IPS-15b (cell line): ENCODE results near the gene BTNL3.
"Not testable (repeated sequence)": the region's sequence is repeated elsewhere in the genome, so short reads cannot be mapped to it uniquely, and the experiment has no call there.

Experiments
- H3K27me3 ChIP-seq: one replicate; pipeline ENCODE4 v1.6.1; 2013; ENCODE audit warnings: low read length; ENCODE audit not compliant: control insufficient read depth, insufficient read depth
- H3K36me3 ChIP-seq: one replicate; pipeline ENCODE4 v1.6.1; 2013; ENCODE audit warnings: low read length; ENCODE audit not compliant: control insufficient read depth, insufficient read depth
- H3K4me1 ChIP-seq: one replicate; pipeline ENCODE4 v1.6.1; 2013; ENCODE audit warnings: mild to moderate bottlenecking, low read length; ENCODE audit not compliant: control insufficient read depth, insufficient read depth
- H3K4me3 ChIP-seq: one replicate; pipeline ENCODE4 v1.5.1; 2013; ENCODE audit warnings: low read depth, low read length
- H3K9ac ChIP-seq: one replicate; pipeline ENCODE4 v1.6.1; 2013; ENCODE audit warnings: low read depth, mild to moderate bottlenecking, low read length
- H3K9me3 ChIP-seq: one replicate; pipeline ENCODE4 v1.6.1; 2013; ENCODE audit warnings: mild to moderate bottlenecking, low read length; ENCODE audit not compliant: control insufficient read depth, insufficient read depth

BTNL3 gene

GRCh38 chr5:181043285-181044092 lies 54.8 kb downstream of the BTNL3 start:
- Histone ChIP-seq H3K36me3 (no peaks in the 10 kb centered on the region), H3K9ac (no peak overlapping the region), H3K9me3 (no peaks in the 10 kb centered on the region), H3K27me3 (peaks cover 45% of the 10 kb centered on the region), H3K4me1 (no peaks in the 10 kb centered on the region), H3K4me3 (no peak overlapping the region)

- H3K4me1 ChIP-seq: no peaks in the 10 kb centered on the region
- peaks cover 49% of the 10 kb centered on the region for H3K27me3 ChIP-seq
- no peaks in the 10 kb centered on the region for H3K9me3 ChIP-seq
- H3K36me3 ChIP-seq: no peaks in the 10 kb centered on the region
- H3K4me3 ChIP-seq: no peak overlapping the region
- no peak overlapping the region for H3K9ac ChIP-seq
These were observed 55.5 kb downstream of the BTNL3 start for GRCh38 chr5:181044093-181044599.

GRCh38 chr5:181044662-181045305 lies 56.1 kb downstream of the BTNL3 start:
- Histone ChIP-seq H3K4me1 (no peaks in the 10 kb centered on the region), H3K9ac (no peak overlapping the region), H3K9me3 (no peaks in the 10 kb centered on the region), H3K36me3 (no peaks in the 10 kb centered on the region), H3K4me3 (no peak overlapping the region), H3K27me3 (peaks cover 55% of the 10 kb centered on the region)

- Histone ChIP-seq H3K4me1 (no peaks in the 10 kb centered on the region), H3K4me3 (no peak overlapping the region), H3K27me3 (peaks cover 58% of the 10 kb centered on the region), H3K36me3 (no peaks in the 10 kb centered on the region), H3K9ac (no peak overlapping the region), H3K9me3 (no peaks in the 10 kb centered on the region)
These were observed 56.7 kb downstream of the BTNL3 start for GRCh38 chr5:181045316-181045715.

DNA sequence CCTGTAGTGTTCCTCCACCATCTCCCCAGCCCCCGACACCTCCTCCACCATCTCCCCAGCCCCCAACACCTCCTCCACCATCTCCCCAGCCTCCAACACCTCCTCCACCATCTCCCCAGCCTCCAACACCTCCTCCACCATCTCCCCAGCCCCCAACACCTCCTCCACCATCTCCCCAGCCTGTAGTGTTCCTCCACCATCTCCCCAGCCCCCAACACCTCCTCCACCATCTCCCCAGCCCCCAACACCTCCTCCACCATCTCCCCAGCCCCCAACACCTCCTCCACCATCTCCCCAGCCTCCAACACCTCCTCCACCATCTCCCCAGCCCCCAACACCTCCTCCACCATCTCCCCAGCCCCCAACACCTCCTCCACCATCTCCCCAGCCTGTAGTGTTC lies 57.2 kb downstream of the BTNL3 start:
- not testable (repeated sequence) for H3K36me3 ChIP-seq, H3K4me3 ChIP-seq, H3K9me3 ChIP-seq, H3K9ac ChIP-seq, H3K4me1 ChIP-seq
- peaks cover 63% of the 10 kb centered on the region for H3K27me3 ChIP-seq

GRCh38 chr5:181047288-181047687 lies 58.6 kb downstream of the BTNL3 start:
- Histone ChIP-seq H3K9ac (no peak overlapping the region), H3K9me3 (no peaks in the 10 kb centered on the region), H3K27me3 (peaks cover 66% of the 10 kb centered on the region), H3K4me3 (no peak overlapping the region), H3K36me3 (no peaks in the 10 kb centered on the region), H3K4me1 (no peaks in the 10 kb centered on the region)

GRCh38 chr5:181047921-181048320 lies 59.3 kb downstream of the BTNL3 start:
- Histone ChIP-seq H3K9me3 (no peaks in the 10 kb centered on the region), H3K36me3 (no peaks in the 10 kb centered on the region), H3K4me1 (no peaks in the 10 kb centered on the region), H3K27me3 (peaks cover 65% of the 10 kb centered on the region), H3K4me3 (no peak overlapping the region), H3K9ac (no peak overlapping the region)

GRCh38 chr5:181050016-181050415 lies 61.4 kb downstream of the BTNL3 start:
- Histone ChIP-seq H3K36me3 (no peaks in the 10 kb centered on the region), H3K4me3 (no peak overlapping the region), H3K27me3 (peaks cover 80% of the 10 kb centered on the region), H3K9me3 (no peaks in the 10 kb centered on the region), H3K9ac (no peak overlapping the region), H3K4me1 (no peaks in the 10 kb centered on the region)

- Histone ChIP-seq H3K4me3 (peak overlapping the region; percentile 48), H3K9ac (no peak overlapping the region), H3K4me1 (no peaks in the 10 kb centered on the region), H3K9me3 (no peaks in the 10 kb centered on the region), H3K27me3 (peaks cover 92% of the 10 kb centered on the region), H3K36me3 (no peaks in the 10 kb centered on the region)
These were observed 63.4 kb downstream of the BTNL3 start for GRCh38 chr5:181051841-181052671.

DNA sequence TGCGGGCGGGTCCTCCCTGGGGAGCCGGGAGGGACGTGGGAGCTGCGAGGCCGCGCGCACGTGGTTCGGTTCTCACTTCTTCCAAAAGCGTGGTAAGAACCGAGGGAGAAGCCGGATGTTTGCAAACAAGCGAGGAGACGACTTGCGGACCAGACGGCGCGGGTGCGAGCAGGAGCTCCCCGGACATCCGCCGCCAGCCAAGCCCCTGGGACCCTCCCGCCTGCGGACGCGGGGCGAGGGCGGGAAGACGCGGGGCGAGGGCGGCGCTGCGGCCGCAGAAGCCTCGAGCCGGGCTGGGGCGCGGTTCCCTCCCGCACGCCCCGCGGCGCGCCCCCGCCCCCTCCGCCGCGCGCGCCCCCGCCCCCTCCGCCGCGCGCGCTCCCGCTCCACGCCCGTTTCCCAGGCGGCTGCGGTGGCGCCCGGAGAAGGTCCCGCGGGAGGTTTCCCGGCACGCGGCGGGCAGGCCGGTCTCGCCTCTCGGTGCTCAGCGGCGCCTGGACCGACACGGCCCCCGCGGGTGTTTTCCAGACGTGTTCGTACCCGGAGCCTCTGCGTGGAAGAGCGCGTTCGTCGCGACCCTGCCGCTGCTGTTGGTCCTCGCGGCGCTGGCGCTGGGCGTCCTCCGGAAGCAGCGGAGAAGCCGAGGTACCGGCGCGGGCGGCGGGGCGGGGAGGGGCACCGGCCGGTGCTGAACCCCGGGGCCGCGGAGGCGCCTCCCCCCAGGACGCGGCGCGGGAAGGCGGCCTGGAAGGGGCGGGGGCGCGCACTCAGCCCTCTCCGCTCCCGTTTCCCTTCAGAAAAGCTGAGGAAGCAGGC lies 64.2 kb downstream of the BTNL3 start:
- Histone ChIP-seq H3K9me3 (no peaks in the 10 kb centered on the region), H3K27me3 (peaks cover 92% of the 10 kb centered on the region), H3K4me1 (no peaks in the 10 kb centered on the region), H3K4me3 (peak overlapping the region; percentile 79), H3K9ac (no peak overlapping the region), H3K36me3 (no peaks in the 10 kb centered on the region)
